Body of pancreas (tissue), 4 donors: ENCODE data around the gene SLC6A20.

Experiments
- CTCF ChIP-seq, 7 experiments: fragments of 450-650 bp in 4 of 7; fragments of 200-600 bp in 3 of 7; sonication (generic) in 3 of 7; IDR thresholded peaks; one replicate each; pipeline ENCODE4 v1.5.1; 2016 to 2019; ENCODE audit warnings: antibody characterized with exemption in 7 of 7
- POLR2A ChIP-seq, 3 donors: fragments of 450-650 bp; IDR thresholded peaks; one replicate each; pipeline ENCODE4 v1.6.1; 2016; ENCODE audit warnings: antibody characterized with exemption in 3 of 3, mild to moderate bottlenecking in 2 of 3

GRCh38 chr3:45807133-45807532 is 10.8 kb upstream of the SLC6A20 start:
- TF ChIP-seq POLR2A (IDR thresholded peaks at IDR 0.05) (no peak), CTCF (IDR thresholded peaks at IDR 0.05) (no peak)
